K562 (cell line): Measurements from ENCODE around the gene ABT1. TPM values are rescaled to one million over a fixed set of nuclear protein-coding genes. Genes with fewer than 3 reads are reported as not detected.

ENCODE experiments used
- ARID3B ChIP-seq: fragments of 250-450 bp; sonication (Bioruptor Pico); IDR thresholded peaks from 2 replicates; pipeline ENCODE4 v1.4.0; 2020; ENCODE audit warnings: borderline replicate concordance
- BRF1 ChIP-seq: IDR thresholded peaks from 3 replicates; pipeline ENCODE4 v1.6.1; 2011; ENCODE audit warnings: borderline replicate concordance, mild to moderate bottlenecking; ENCODE audit not compliant: insufficient read length; ENCODE audit errors: extremely low read depth
- ELF1 ChIP-seq: fragments of 200-800 bp; sonication (Bioruptor generic); IDR thresholded peaks from 2 replicates; pipeline ENCODE4 v1.6.1; 2016; ENCODE audit warnings: missing genetic modification characterization, missing compliant biosample characterization
- EP300 ChIP-seq: IDR thresholded peaks from 2 replicates; pipeline ENCODE4 v1.6.1; 2012; ENCODE audit warnings: low read length, improper control_type of control experiment
- ESRRB ChIP-seq: fragments of 250-450 bp; sonication (Bioruptor Pico); IDR thresholded peaks from 2 replicates; pipeline ENCODE4 v1.5.0; 2020; ENCODE audit warnings: mild to moderate bottlenecking, moderate library complexity, borderline replicate concordance
- ETS2 ChIP-seq: IDR thresholded peaks from 2 replicates; pipeline ENCODE4 v1.6.1; 2016; ENCODE audit warnings: borderline replicate concordance, missing genetic modification characterization, mild to moderate bottlenecking, moderate library complexity, missing compliant biosample characterization; ENCODE audit not compliant: poor library complexity, severe bottlenecking
- GABPA ChIP-seq: fragments of 200-800 bp; sonication (Bioruptor generic); conservative IDR thresholded peaks from 2 replicates; pipeline ENCODE4 v1.6.1; 2016; ENCODE audit warnings: low read depth, missing genetic modification characterization, missing compliant biosample characterization
- HDAC8 ChIP-seq: fragments of 450-650 bp; IDR thresholded peaks from 2 replicates; pipeline ENCODE4 v1.6.1; 2016; ENCODE audit warnings: mild to moderate bottlenecking, missing genetic modification characterization, moderate library complexity, missing compliant biosample characterization
- IRF9 ChIP-seq: fragments of 450-650 bp; IDR thresholded peaks from 2 replicates; pipeline ENCODE4 v1.6.1; 2016; ENCODE audit warnings: missing biosample characterization, missing genetic modification characterization
- KAT7 ChIP-seq: sonication (generic); formaldehyde crosslinking; IDR thresholded peaks from 2 replicates; pipeline ENCODE4 v1.8.0; 2022; ENCODE audit warnings: missing genetic modification reagents, mild to moderate bottlenecking, borderline replicate concordance
- MECOM ChIP-seq: fragments of 250-450 bp; sonication (Bioruptor Pico); IDR thresholded peaks from 2 replicates; pipeline ENCODE4 v1.8.0; 2022; ENCODE audit warnings: inconsistent platforms
- RBFOX2 ChIP-seq: fragments of 200-400 bp; formaldehyde crosslinking; IDR thresholded peaks from 2 replicates; pipeline ENCODE4 v1.6.1; 2017; ENCODE audit warnings: low read depth, mild to moderate bottlenecking, low read length, moderate library complexity
- RBM34 ChIP-seq: fragments of 200-400 bp; formaldehyde crosslinking; IDR thresholded peaks from 2 replicates; pipeline ENCODE4 v1.6.1; 2018; ENCODE audit warnings: low read length, borderline replicate concordance; ENCODE audit not compliant: insufficient read depth
- TFAP4 ChIP-seq: sonication (generic); formaldehyde crosslinking; IDR thresholded peaks from 2 replicates; pipeline ENCODE4 v1.8.0; 2022; ENCODE audit warnings: missing genetic modification reagents, mild to moderate bottlenecking, moderate library complexity, borderline replicate concordance
- XRCC5 ChIP-seq: fragments of 200-400 bp; formaldehyde crosslinking; IDR thresholded peaks from 2 replicates; pipeline ENCODE4 v1.6.1; 2017; ENCODE audit warnings: low read depth, mild to moderate bottlenecking, low read length
- ZBTB33 ChIP-seq: sonication (generic); formaldehyde crosslinking; IDR thresholded peaks from 2 replicates; pipeline ENCODE4 v1.8.1; 2023; ENCODE audit warnings: mild to moderate bottlenecking, missing genetic modification reagents
- ZBTB34 ChIP-seq: fragments of 250-450 bp; sonication (Bioruptor Pico); IDR thresholded peaks from 2 replicates; pipeline ENCODE4 v1.8.0; 2021; ENCODE audit warnings: mild to moderate bottlenecking, moderate library complexity
- ZNF639 ChIP-seq, 2 experiments: fragments of 200-800 bp in 1 of 2; sonication (Bioruptor generic) in 1 of 2; sonication (generic) in 1 of 2; formaldehyde crosslinking in 1 of 2; IDR thresholded peaks in 1 of 2; conservative IDR thresholded peaks in 1 of 2; 2 replicates each; pipeline versions ENCODE4 v1.5.0 to v1.6.1; 2016 to 2020; ENCODE audit warnings: missing compliant biosample characterization in 1 of 2, missing genetic modification characterization in 1 of 2, missing genetic modification reagents in 1 of 2
- ZNF79 ChIP-seq: fragments of 250-450 bp; sonication (Bioruptor Pico); IDR thresholded peaks from 2 replicates; pipeline ENCODE4 v1.4.0; 2020; ENCODE audit warnings: low read depth, mild to moderate bottlenecking, moderate library complexity
- polyA plus RNA-seq, 8 experiments: library from polyadenylated mRNA; depleted of rRNA in 4 of 8; stranded (reverse) in 5 of 8; unstranded in 3 of 8; fragments of >200 nt; fragmentation: Nextera tagmentation in 2 of 8; fragmentation: Illumina TruSeq in 1 of 8; extraction: Ambion mirVana in 2 of 8; extraction: Trizol in 1 of 8; gene quantifications; 2 replicates each; pipeline versions ENCODE4 v1.2.1 to v1.2.3, GENCODE V29; 2011 to 2014; ENCODE audit warnings: inconsistent platforms in 1 of 8, missing spikeins in 1 of 8
- total RNA-seq, 7 experiments: library from RNA; depleted of rRNA in 6 of 7; stranded (reverse); fragments of >200 nt in 6 of 7; fragmentation: Illumina TruSeq in 2 of 7; extraction: Trizol in 2 of 7; gene quantifications; 2 replicates each; pipeline versions ENCODE4 v1.2.1 to v1.2.3, GENCODE V29; 2011 to 2021; ENCODE audit warnings: low replicate concordance in 1 of 7

Gene ABT1
- total and polyA plus RNA-seq, 9 of the 15 experiments (the other 6 are each of a cell fraction or from before 2014, with no cell fraction given): 8.8 to 52.7 (median 40.7) TPM

- no peak for TF ChIP-seq ZBTB34 (CRISPR knock-in tag)
- no peak for TF ChIP-seq ELF1 (tag)
- no peak for TF ChIP-seq MECOM (CRISPR knock-in tag)
- peak; percentile 28; the same call in 1 of the 2 replicates for TF ChIP-seq ZBTB33
- no peak for TF ChIP-seq ARID3B (CRISPR knock-in tag)
- peak; percentile 11; the same call in 1 of the 2 replicates for TF ChIP-seq TFAP4
- peak; percentile 73 for TF ChIP-seq RBFOX2
- no peak for TF ChIP-seq ESRRB (CRISPR knock-in tag)
- TF ChIP-seq HDAC8 (tag): no peak
- no peak for TF ChIP-seq BRF1
- TF ChIP-seq GABPA (tag): no peak
- no peak for TF ChIP-seq ZNF639 (CRISPR knock-in tag; conservative IDR thresholded peaks at IDR 0.05 in 1 of 2, IDR thresholded peaks at IDR 0.05 in 1 of 2)
- no peak for TF ChIP-seq ETS2 (tag)
- no peak for TF ChIP-seq IRF9 (tag)
- TF ChIP-seq KAT7 (CRISPR knock-in tag): 0 out of 2 replicates have a peak, but pooled peaks have one; percentile 11
- TF ChIP-seq ZNF79: no peak
- no peak for TF ChIP-seq EP300
- no peak for TF ChIP-seq RBM34
- TF ChIP-seq XRCC5: no peak
Observed at GRCh38 chr6:26598267-26598666, 1.5 kb downstream of the ABT1 start (continued).
